HG02884 (cell line): Measurements from ENCODE around the gene SHISAL1.

Experiments
- ATAC-seq: cut with Tn5 transposase; IDR thresholded peaks from one replicate; pipeline ENCODE4 v1.9.1; 2021; ENCODE audit warnings: mild to moderate bottlenecking, moderate library complexity; ENCODE audit not compliant: unreplicated experiment

SHISAL1 gene

DNA sequence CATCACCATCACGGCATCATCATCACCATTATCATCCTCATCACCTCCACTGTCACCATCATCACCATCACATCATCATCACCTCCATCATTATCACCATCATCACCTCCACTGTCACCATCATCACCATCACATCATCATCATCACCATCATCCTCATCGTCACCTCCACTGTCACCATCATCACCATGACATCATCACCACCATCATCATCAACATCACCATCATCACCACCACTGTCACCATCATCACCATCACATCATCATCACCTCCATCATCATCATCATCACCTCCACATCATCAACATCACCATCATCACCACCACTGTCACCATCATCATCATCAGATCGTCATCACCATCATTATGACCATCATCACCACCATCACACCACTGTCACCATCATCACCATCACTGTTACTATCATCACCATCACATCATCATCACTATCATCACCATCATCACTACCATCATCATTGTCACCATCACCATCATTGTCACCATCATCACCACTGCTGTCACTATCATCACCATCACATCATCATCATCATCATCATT is 99.2 kb downstream of the SHISAL1 start:
- no peak for ATAC-seq

DNA sequence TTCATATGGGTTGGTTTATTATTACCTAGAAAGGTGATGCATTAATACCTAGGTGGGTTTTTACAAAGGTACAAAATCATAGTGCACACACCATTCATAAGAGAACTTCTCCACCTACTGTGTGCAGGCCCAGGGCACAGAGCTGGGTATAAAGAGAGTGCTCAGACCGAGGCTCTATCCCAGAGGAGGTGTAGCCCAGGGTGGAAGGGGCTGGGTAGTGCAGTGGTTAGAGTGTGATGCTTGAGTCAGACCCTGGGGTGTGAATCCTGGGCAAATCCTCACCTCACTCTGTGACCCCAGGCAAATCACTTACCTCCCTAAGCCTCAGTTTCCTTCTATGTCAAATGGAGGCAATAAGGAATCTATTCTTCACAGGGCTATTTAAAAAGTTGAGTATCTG is 99.8 kb downstream of the SHISAL1 start:
- ATAC-seq = no peak

DNA sequence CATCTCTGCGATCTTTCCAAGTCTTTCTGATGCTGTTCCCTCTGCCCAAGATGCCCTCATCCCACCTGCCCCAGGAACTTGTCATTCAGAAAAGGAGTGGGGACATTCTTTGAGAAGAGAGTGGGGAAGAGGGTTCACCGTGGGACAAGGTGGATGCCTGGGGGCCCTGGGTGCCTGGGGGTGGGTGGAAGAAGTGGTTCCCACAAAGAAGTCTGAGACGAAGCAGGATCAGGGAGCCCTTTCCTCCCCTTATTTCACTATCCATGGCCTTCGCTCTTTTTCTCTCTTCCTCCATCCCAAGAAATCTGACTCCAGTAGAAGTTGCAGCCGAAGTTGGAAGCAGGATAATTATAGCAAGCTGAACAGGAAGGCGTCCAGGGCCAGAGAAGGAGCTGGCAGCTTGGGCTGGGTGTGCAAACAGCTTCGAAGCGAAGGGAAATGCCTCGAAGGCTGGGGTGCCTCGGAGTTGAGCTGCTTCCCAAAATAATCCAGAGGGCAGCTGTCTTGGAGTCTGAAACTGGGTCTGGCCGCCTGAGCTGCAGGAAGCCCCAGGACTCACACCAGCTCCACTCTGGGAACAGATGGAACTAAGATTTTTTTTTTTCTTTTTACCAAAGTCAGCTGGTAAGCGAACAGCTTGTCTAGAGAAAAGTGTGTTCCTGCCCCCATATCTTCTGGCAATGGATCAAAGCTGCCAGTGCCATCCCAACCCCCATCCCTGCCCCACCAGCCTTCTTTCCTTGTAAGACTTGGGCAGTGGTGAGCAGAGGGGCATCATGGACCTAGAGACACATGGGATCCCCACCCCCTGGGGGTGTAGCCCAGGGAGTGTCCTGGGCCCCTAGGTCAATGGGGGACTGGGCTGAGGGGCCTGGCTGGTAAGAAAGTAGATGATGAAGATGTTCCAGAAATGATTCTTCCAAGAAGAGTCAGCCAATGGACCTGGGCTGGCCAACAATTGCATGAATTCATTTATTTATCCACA is 100.5 kb downstream of the SHISAL1 start:
- no peak for ATAC-seq

DNA sequence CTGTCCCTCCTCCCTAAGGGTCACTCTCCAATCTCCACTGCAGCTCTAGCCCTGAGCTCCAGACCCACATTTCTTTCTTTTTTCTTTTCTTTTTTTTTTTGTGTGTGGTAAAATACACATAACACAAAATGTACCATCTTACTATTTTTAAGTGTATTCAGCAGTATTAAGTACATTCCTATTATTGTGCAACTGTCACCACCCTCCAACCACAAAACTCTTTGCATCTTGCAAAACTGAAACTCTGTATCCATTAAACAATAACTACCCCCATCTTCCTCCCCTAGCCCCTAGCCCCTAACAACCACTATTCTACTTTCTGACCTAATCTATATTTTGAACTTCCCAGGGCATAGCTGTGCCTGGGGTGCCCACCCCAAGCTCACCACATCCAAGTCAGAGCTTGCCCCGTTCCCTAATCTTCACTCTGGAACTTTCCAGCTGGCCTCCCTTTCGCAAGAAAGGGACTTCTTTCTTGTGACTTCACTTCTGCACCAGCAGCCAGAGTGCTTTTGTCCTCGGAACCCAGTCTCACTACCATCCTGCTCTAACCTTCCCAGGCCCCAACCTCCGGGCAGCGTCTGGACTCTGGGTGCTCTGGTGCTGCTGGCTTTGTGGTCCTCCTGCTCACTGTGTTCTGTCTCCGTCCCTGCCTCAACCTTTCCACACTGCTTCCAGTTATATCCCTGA is 101.3 kb downstream of the SHISAL1 start:
- ATAC-seq = no peak

DNA sequence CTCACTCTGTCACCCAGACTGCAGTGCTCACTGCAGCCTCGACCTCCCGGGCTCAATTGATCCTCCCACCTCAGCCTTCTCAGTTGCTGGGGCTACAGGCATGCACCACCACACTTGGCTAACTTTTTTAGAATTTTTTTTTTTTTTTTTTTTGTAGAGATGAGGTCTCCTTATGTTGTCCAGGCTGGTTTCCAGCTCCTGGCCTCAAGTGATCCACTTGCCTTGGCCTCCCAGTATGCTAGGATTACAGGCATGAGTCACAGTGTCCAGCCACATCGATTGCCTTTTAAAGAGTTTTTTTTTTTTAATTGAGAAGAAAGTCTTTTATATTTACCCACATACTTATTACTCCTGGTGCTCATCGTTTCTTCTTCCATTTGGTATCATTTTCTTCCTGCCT is 102.0 kb downstream of the SHISAL1 start:
- ATAC-seq = no peak

DNA sequence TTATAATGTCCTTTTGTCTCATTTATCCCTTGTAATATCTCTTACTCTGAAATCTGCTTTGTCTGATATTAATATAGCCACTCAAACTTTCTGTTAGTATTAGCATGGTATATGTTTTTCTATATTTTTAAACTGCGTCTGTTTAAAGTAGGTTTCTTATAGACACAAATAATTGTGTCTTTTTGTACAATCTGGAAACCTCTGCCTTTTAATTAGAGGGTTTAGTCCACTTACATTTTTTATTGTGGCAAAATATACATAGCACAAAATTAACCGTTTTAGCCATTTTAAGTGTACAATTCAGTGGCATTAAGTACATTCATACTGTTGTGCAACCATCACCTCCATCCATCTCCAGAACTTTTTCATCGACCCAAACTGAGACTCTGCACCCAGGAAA is 103.4 kb downstream of the SHISAL1 start:
- ATAC-seq = no peak

DNA sequence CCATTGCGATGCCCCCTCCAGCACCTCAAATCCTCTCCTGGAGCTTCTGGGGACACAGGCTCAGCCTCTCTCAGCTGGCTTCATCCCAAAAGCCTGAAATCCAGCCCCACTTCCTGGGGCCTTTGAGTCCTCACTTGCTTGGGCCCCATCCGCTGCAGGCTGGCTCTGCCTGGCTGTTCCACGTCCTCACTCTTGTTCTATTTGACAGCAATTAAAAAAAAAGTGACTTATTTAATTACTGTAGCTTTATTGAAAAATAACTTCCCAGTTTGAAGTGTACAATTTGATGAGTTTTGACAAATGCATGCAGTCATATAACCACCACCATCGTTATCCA is 104.8 kb downstream of the SHISAL1 start:
- no peak for ATAC-seq

DNA sequence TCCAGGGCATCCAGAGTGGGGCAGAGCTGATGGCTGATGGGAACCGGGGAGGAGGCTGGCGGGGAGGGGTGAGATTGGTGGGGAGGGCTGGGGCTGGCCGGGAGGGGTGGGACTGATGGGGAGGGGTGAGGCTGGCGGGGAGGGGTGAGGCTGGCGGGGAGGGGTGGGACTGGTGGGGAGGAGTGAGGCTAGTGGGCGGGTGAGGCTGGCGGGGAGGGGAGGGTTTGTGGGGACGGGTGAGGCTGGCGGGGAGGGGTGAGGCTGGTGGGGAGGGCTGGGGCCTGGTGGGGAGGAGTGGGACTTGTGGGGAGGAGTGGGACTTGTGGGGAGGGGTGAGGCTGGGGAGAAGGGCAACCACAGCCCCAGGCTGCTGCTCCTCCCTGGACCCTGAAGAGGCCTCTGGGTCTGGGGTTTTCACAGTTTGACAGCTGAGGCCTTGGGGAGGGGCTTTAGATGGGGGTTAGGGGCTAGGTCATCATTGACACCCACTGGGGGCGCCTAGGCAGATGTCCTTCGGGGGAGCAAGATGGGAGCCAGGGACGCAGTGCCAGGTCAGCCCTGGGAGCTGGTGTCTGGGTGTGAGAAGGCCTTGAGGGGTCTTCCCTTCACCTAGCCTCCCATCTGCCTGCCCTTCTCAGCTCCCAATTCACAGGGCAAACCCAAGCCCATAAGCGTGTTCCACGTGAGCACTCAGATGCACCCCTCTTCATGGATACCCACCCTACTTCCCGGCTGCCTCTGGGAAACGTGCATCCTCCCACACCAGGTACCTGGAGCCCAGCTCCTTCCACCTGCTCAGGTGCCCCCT is 105.4 kb downstream of the SHISAL1 start:
- ATAC-seq = no peak

DNA sequence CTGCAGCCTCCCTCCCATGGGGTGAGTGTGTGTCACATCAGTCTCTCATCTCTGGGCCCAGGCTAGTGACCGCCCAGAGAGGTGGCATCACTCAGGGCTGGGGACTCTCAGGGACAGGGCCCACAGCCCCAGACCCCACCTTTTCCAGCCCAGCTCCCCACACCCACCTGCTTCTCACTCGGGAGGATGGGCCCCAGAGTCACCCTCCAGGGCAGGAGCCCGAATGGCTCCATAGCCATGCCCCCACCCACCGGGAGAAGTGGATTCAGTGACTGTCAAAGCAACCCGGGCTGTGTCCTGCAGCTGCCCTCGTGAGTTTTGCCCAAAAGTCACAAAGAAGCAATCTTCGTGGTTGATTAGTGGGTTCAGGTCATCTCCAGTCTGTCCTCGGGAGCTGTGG is 106.1 kb downstream of the SHISAL1 start:
- no peak for ATAC-seq

DNA sequence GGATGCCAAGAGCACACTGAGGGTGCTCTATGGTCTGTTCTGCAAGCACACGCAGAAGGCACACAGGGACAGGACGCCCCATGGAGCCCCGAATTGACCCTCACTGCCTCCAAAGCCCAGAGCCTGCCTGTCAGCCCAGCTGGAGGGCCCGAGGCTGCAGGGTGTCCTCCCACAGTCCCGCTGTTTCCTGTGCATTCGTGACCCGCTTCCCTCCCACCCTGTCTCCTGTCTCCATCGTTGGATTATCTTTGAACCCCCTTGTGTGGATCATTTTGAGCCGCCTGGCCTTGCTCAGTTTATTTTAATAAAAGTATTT is 106.5 kb downstream of the SHISAL1 start:
- no peak for ATAC-seq

DNA sequence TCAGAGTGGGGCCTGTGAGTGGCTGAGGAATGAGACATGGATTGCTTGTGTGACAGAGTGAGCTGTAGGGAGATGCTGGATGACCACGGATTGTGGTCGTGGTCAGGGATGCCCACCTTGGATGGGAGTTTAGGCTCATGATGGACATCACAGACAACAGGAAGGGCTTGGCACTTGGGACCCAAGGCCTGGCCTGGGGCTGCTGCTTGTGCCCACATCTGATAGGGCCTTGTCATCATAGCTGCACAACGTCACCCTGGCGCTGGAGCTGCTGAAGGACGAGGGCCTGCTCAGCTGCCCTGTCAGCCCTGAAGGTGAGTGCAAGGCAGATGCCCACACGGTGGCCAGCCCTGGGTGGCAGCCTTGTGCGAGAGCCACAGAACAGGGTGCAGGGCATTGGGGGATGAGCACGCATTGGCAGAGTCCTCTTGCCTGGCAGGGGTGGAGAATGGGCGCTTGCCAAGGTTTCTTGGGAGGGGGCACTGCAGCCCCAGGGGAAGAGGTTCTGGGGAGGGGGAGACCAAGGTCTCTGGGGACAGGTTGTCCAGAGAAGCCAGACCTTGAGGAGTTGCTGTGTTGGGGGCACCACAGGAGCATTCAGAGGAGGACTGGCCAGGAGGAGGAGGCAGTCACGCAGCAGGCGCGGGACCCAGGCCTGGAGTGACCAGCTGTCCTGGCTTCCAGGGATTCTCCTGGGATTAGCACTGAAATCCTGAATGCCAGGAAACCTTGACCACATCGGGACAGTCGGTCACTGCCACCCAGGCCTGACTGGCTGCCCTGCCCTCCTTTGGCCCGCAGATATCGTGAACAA is 107.0 kb downstream of the SHISAL1 start:
- no peak for ATAC-seq

DNA sequence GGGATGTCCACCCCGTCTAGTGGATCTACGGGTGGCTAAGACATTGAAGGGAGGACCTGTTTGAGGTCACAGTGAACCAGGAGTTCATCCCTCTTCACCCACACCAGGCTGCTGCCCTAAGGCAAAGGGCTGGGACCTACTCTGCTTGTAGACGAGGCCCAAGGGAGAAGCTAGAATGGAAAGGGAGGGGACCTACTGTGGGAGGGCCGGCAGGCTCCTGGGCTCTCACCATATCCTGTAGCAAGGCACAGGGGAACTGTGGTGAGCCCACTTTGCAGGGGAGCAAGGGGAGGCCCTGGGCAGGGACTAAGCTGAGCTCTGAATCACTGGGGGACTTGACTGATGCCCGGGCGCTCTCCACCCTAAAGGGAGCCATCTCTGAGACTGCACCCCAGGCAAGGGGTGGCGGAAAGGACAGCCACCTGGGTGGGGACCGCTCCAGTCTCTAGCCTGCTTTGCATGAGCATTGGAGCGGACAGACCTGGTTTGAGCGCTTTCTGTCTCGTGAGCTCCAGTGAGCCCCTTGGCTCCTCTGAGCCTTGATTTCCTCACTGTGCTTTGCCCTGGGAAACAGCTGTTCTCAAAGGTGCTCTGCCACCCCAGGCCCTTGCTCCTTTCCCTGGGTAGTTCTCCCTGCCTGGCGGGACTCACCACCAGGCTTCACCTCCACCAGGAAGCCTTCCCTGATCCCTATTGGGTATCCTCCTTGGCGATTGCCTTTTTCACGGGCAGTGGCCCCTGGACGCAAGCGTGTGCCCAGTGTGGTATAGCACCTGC is 107.8 kb downstream of the SHISAL1 start:
- ATAC-seq = no peak

DNA sequence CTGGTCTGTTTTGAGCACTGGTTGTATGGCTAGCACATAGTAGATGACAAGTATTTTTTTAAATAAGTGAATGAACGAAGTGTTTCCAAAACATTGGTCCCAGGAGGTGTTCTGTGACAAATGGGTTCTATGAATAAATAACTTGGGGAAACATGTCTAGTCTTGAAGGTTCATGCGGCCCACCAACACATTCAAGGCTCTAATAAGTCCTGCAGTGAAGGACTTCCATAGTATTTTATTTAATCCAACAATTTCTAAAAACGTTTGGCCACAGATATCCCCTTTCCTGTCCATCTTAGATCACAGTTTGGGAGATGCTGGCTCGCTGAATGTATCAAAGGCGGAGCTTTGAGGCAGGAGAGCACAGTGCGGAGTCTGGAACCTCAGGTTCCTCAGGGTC is 109.5 kb downstream of the SHISAL1 start:
- no peak for ATAC-seq

DNA sequence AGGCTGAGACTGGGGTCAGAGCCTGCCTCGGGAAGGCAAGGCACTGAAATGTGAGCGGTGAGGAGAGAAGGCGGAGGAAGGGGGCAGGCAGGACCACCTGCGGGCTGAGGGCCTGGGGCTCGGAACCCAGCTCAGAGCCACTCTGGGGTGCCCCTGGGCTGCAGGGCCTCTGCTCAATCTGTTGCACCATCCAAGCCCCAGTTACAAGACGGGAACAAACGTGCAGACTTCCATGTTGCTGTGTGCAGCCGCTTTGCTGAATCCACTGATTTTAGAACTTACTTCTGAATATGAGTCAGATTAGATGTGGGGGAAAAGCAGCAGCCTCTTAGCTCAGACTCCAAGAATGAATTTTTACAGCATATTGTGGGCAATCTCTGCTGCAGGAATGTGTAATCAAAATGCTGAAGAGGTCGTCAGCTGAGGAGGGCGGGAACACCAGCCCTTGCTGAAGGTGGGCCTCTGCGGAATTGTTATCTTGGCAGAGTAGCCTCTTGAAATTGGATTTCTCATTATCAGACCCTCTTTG is 110.4 kb downstream of the SHISAL1 start:
- no peak for ATAC-seq

DNA sequence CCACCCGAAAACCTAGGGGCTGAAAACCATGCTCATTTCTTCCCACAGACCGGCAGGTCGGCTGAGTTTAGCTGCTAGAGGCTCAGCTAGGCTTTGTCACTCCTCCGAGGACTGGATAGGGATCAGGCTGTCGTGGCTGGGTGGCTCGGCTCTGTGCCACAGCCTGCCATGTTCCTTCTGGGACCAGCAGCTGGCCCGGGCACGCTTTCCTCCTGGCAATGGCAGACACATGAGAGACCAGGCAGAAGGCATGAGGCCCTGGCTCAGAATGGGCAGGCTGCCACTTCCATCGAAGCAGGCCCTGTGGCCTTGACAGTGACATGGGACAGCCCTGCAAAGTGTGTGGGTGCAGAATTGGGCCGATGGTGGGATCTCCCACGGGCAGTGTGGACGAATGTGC is 111.1 kb downstream of the SHISAL1 start:
- no peak for ATAC-seq

DNA sequence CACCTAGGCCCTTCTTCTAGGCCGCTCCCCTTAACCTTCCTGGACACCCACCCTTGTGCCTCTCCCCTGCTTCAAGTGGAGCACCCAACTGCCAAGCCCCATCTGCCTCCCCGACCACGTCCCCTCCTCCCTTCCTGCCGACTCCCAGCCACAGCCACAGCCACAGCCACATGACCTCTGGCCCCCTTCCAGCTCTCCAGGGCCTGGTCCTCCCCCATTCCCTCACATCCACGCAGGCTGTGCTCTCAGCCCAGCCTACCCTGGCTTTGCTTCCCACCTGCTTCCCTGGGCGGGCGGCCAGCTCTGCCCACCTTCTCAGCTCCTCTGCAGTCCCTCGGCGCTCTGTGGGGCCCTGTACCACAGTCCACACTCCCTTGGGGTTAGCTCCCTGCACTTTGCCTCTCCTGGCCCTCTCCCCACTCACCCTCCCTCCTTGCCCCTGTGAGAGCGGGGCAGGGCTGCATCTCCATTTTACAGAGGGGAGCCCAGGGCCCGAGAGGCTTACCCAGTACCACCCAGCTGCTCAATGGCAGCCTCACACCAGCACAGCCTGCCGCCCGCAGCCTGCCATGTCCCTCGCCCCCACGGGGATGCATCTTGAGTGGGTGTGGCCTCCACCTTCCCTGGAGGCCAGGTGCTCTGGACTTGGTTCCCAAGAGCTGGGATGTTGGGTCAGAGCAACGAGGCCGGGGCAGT is 111.7 kb downstream of the SHISAL1 start:
- no peak for ATAC-seq

DNA sequence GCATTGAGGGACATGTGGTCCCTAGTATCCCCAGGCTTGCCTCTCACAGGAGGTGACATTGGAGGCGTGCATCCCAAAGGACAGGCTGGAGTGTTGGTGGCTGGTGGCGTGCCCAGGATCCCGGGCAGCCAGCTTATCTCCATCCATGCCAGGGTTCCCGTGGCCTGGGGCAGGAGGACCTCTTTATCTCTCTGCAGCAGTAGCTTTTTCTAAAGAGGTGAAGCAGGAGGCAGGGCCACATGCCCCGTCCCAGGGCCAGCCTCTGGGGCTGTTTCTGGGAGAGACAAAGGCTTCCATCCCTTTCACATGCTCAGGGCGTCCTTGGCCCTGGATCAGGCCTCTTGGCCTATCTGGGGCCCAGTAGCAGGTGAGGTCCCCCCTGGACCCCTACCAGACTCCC is 112.3 kb downstream of the SHISAL1 start:
- ATAC-seq = no peak

DNA sequence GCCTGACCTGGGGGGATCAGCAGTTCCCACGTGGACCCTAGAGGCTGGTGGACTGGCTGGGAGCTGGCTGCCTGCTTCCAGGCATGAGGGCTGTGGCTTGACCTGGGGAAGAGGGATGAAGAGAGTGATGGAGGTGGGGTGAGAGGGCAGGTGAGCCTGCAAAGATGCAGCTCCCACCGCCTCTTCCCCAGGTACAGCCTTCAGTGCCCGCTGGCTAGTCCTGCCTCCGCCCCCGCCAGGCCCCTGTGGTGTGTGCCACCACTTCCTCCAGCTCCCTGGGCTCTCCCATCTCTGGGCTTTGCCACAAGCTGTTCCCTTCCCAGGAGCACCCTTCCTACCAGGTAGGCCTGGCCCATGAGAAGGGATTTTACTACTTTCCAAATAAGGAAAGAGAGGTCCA is 112.9 kb downstream of the SHISAL1 start:
- ATAC-seq = no peak

DNA sequence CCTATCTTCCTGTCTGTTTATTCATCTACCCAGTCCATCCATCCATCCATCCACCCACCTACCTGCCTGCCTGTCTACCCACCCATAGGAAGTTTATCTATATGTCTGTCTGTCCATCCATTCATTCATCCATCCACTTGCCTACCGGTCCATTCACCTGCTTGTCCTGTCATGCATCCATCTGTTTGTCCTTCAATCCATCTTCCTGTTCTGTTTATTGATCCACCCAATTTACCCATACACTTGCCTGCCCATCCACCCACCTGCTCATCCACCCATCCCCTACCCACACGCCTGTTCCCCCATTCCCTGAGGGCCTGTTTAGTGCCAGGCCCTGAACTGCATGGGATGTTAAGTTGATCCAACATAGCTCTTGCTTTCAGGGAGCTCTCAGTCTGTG is 113.6 kb downstream of the SHISAL1 start:
- no peak for ATAC-seq
